RWPE2 (cell line): ENCODE results near the gene CCNF.

ENCODE experiments used
- ATAC-seq: fragments of 200-7000 bp; cut with Tn5 transposase; 3 replicates; pipeline ENCODE4 v1.9.1; 2021; ENCODE audit warnings: low read depth
- DNase-seq: peaks from one replicate; pipeline ENCODE4 v3.0.0-alpha.2; 2020; ENCODE audit warnings: low spot score
- H3K27ac ChIP-seq: fragments of 450-650 bp; 2 replicates; pipeline ENCODE4 v1.5.1; 2017; ENCODE audit warnings: mild to moderate bottlenecking; ENCODE audit not compliant: poor library complexity, severe bottlenecking
- H3K27me3 ChIP-seq: fragments of 250-450 bp; sonication (Bioruptor Pico); 2 replicates; pipeline ENCODE4 v1.5.1; 2021; ENCODE audit warnings: mild to moderate bottlenecking, moderate library complexity; ENCODE audit not compliant: insufficient read depth, poor library complexity, severe bottlenecking
- H3K36me3 ChIP-seq: fragments of 250-450 bp; sonication (Bioruptor Pico); 2 replicates; pipeline ENCODE4 v1.5.1; 2020; ENCODE audit warnings: low read depth, mild to moderate bottlenecking, moderate library complexity
- H3K4me1 ChIP-seq: fragments of 250-450 bp; sonication (Bioruptor Pico); 2 replicates; pipeline ENCODE4 v1.5.1; 2021; ENCODE audit warnings: mild to moderate bottlenecking, moderate library complexity; ENCODE audit not compliant: insufficient read depth, poor library complexity, severe bottlenecking
- H3K4me3 ChIP-seq: fragments of 250-450 bp; sonication (Bioruptor Pico); 2 replicates; pipeline ENCODE4 v1.5.1; 2021; ENCODE audit warnings: mild to moderate bottlenecking, moderate library complexity; ENCODE audit not compliant: severe bottlenecking
- H3K9me3 ChIP-seq: fragments of 250-450 bp; sonication (Bioruptor Pico); 2 replicates; pipeline ENCODE4 v1.5.1; 2021; ENCODE audit warnings: mild to moderate bottlenecking, moderate library complexity; ENCODE audit not compliant: severe bottlenecking
- TF ChIP-seq, protein P1 (sequence below): fragments of 450-650 bp; IDR thresholded peaks from one replicate; pipeline ENCODE4 v1.5.1; 2017; ENCODE audit warnings: mild to moderate bottlenecking, moderate library complexity; ENCODE audit not compliant: poor library complexity, severe bottlenecking

The CCNF gene

GRCh38 chr16:2470234-2470601, 41.0 kb downstream of the CCNF start:
- ATAC-seq: no peak
- H3K36me3 ChIP-seq: no peaks in the 10 kb centered on the region
- H3K9me3 ChIP-seq: no peaks in the 10 kb centered on the region
- TF ChIP-seq, protein P1, sequence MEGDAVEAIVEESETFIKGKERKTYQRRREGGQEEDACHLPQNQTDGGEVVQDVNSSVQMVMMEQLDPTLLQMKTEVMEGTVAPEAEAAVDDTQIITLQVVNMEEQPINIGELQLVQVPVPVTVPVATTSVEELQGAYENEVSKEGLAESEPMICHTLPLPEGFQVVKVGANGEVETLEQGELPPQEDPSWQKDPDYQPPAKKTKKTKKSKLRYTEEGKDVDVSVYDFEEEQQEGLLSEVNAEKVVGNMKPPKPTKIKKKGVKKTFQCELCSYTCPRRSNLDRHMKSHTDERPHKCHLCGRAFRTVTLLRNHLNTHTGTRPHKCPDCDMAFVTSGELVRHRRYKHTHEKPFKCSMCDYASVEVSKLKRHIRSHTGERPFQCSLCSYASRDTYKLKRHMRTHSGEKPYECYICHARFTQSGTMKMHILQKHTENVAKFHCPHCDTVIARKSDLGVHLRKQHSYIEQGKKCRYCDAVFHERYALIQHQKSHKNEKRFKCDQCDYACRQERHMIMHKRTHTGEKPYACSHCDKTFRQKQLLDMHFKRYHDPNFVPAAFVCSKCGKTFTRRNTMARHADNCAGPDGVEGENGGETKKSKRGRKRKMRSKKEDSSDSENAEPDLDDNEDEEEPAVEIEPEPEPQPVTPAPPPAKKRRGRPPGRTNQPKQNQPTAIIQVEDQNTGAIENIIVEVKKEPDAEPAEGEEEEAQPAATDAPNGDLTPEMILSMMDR: no peak
- H3K27ac ChIP-seq: no peak overlapping the region
- no peaks in the 10 kb centered on the region for H3K4me1 ChIP-seq
- no peak overlapping the region for H3K4me3 ChIP-seq
- no peak for DNase-seq
- H3K27me3 ChIP-seq: peaks cover 6% of the 10 kb centered on the region

DNA sequence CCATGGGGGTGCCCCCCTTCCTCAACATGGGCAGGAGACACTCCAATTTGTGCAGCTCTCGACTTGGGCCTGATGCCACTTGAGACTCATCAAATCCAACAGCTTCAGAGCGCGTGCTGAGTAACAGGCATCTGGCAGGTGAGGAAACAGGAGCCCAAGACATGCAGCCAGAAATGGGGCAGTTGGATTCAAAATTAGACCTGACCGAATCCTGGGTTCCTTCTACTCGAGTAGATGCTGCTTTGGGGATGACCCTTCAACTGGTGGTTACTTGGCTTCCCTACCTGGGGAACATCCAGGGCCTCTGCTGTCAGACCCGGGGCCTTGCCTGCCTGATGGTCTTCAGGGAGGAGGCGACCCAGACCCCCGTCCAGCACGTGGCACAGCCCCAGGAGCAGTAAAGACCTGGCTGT, 41.4 kb downstream of the CCNF start:
- TF ChIP-seq, protein P1: no peak
- Histone ChIP-seq H3K4me1 (no peaks in the 10 kb centered on the region), H3K36me3 (no peaks in the 10 kb centered on the region), H3K27me3 (peaks cover 6% of the 10 kb centered on the region), H3K4me3 (no peak overlapping the region), H3K9me3 (no peaks in the 10 kb centered on the region), H3K27ac (no peak overlapping the region)
- ATAC-seq: no peak
- DNase-seq: no peak

DNA sequence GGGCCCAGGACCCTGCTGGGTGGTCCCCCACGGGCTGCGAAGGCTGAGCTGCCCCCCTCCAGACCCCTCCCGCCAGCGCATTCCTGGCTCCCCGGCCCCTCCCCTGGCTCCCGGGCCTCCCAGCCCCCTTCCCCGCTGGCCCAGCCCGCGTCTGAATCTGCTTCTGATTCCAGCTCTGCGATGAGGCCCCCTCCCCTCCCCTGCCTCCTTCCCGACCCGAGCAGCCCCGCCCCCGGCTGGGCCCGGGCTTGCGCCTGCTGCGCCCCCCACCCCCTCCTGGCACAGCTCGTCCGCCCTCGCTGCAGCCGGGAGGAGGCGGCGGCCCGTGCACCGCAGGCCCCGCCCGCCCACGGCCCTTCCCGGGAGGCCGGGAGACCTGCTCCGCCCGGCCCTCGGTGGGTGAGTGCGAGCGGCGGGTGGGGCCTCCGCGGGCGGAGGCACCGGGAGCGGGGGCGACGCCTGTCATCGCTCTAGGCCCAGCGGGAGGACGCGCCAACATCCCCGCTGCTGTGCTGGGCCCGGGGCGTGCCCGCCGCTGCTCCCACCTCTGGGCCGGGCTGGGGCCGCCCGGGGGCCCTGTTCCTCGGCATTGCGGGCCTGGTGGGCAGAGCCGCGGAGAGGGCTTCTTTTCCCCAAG, 41.9 kb downstream of the CCNF start, which contains the start of gene NTN3:
NTN3 (plus strand) TSS at position 282 of the 637 bp plus-strand sequence. CDS start 405 bp downstream, outside the sequence.
- Histone ChIP-seq H3K27me3 (peaks cover 6% of the 10 kb centered on the region), H3K27ac (no peak within 1 kb of the TSS), H3K36me3 (no peaks in the 10 kb centered on the region), H3K4me1 (no peaks in the 10 kb centered on the region), H3K4me3 (peak within 1 kb of the TSS; percentile 7), H3K9me3 (no peaks in the 10 kb centered on the region)
- TF ChIP-seq, protein P1: no peak
- ATAC-seq: peak; percentile 1; the same call in 2 of the 3 replicates
- no peak for DNase-seq

DNA sequence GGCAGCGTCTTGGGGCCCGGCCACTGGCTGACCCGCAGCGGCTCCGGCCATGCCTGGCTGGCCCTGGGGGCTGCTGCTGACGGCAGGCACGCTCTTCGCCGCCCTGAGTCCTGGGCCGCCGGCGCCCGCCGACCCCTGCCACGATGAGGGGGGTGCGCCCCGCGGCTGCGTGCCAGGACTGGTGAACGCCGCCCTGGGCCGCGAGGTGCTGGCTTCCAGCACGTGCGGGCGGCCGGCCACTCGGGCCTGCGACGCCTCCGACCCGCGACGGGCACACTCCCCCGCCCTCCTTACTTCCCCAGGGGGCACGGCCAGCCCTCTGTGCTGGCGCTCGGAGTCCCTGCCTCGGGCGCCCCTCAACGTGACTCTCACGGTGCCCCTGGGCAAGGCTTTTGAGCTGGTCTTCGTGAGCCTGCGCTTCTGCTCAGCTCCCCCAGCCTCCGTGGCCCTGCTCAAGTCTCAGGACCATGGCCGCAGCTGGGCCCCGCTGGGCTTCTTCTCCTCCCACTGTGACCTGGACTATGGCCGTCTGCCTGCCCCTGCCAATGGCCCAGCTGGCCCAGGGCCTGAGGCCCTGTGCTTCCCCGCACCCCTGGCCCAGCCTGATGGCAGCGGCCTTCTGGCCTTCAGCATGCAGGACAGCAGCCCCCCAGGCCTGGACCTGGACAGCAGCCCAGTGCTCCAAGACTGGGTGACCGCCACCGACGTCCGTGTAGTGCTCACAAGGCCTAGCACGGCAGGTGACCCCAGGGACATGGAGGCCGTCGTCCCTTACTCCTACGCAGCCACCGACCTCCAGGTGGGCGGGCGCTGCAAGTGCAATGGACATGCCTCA, 42.6 kb downstream of the CCNF start:
- Histone ChIP-seq H3K27ac (no peak overlapping the region), H3K27me3 (peaks cover 6% of the 10 kb centered on the region), H3K4me1 (no peaks in the 10 kb centered on the region), H3K4me3 (peak overlapping the region; percentile 7), H3K9me3 (no peaks in the 10 kb centered on the region), H3K36me3 (no peaks in the 10 kb centered on the region)
- DNase-seq: no peak
- ATAC-seq: no peak
- TF ChIP-seq, protein P1: no peak
